HCT116 (cell line): ENCODE measurements around the gene PBX3. TPM values are rescaled to one million over a fixed set of nuclear protein-coding genes. Genes with fewer than 3 reads are reported as not detected.

Experiments used
- ATAC-seq: fragments of 200-7000 bp; cut with Tn5 transposase; 2 replicates; pipeline ENCODE4 v1.9.1; 2020; ENCODE audit warnings: mild to moderate bottlenecking, moderate library complexity
- BruUV-seq: library from RNA; stranded (reverse); fragments of 400-500 nt; replicated peaks from 2 replicates; lab custom pipeline; 2021; lab: Mats Ljungman, UMichigan
- CTCF ChIA-PET: fragments of 300-600 bp; sonication (Branson Sonifier 250); formaldehyde crosslinking; loops from one replicate; lab custom pipeline; 2021; ENCODE audit warnings: antibody characterized with exemption; lab: Charles Lee
- POLR2A ChIA-PET: fragments of 300-600, 350-600 bp; sonication (Branson Sonifier 250); formaldehyde crosslinking; loops from one replicate; lab custom pipeline; 2021; ENCODE audit warnings: antibody characterized with exemption; lab: Charles Lee
- RAD21 ChIA-PET, 2 experiments: fragments of 300-600 bp; sonication (Branson Sonifier 250); formaldehyde crosslinking; loops; one replicate each; lab custom pipeline; 2023; ENCODE audit warnings: low total read pairs in 2 of 2; ENCODE audit not compliant: uncharacterized antibody in 2 of 2, unreplicated experiment in 2 of 2, low non-redundant PET in 1 of 2; lab: Charles Lee
- DNase-seq: peaks from one replicate; pipeline ENCODE4 v3.0.0-alpha.2; 2010; ENCODE audit warnings: low read depth, low spot score
- H2AFZ ChIP-seq: fragments of 200-600 bp; shearing (Covaris generic), sonication (generic); 2 replicates; pipeline ENCODE4 v1.6.1; 2017; ENCODE audit warnings: low read depth, mixed run types, mixed read lengths, antibody characterized with exemption, low read length; ENCODE audit not compliant: poor library complexity, severe bottlenecking
- H3K27ac ChIP-seq: 2 replicates; pipeline ENCODE4 v1.5.1; 2012; ENCODE audit warnings: low read depth, low read length
- H3K27me3 ChIP-seq: fragments of 200-600 bp; sonication (generic); 2 replicates; pipeline ENCODE4 v1.6.1; 2016; ENCODE audit warnings: mixed run types, low read length, mixed read lengths; ENCODE audit not compliant: insufficient read depth
- H3K36me3 ChIP-seq, 2 experiments: fragments of 200-500 bp in 1 of 2; fragments of 200-600 bp in 1 of 2; sonication (Bioruptor generic) in 1 of 2; sonication (generic) in 1 of 2; 2 replicates each; pipeline versions ENCODE4 v1.5.1 to v1.6.1; 2014 to 2016; ENCODE audit warnings: low read length in 2 of 2, inconsistent platforms in 1 of 2, mixed read lengths in 1 of 2, mixed run types in 1 of 2; ENCODE audit not compliant: insufficient read depth in 2 of 2, control insufficient read depth in 1 of 2
- H3K4me1 ChIP-seq, 2 experiments: fragments of 200-600 bp in 1 of 2; sonication (generic) in 1 of 2; 2 replicates each; pipeline versions ENCODE4 v1.5.1 to v1.6.1; 2012 to 2017; ENCODE audit warnings: low read length in 2 of 2, inconsistent platforms in 1 of 2, mild to moderate bottlenecking in 1 of 2, mixed read lengths in 1 of 2, mixed run types in 1 of 2, moderate library complexity in 1 of 2; ENCODE audit not compliant: insufficient read depth in 2 of 2, control insufficient read depth in 1 of 2
- H3K4me2 ChIP-seq: fragments of 200-600 bp; sonication (generic); 2 replicates; pipeline ENCODE4 v1.6.1; 2017; ENCODE audit warnings: mixed run types, low read length, mixed read lengths
- H3K4me3 ChIP-seq, 2 experiments: fragments of 200-600 bp in 1 of 2; sonication (generic) in 1 of 2; replicated peaks in 1 of 2; 2 replicates each; pipeline ENCODE4 v1.5.1; 2011 to 2016; ENCODE audit warnings: low read length in 2 of 2, control low read depth in 1 of 2, low read depth in 1 of 2, mild to moderate bottlenecking in 1 of 2, mixed read lengths in 1 of 2, mixed run types in 1 of 2
- H3K79me2 ChIP-seq: fragments of 200-600 bp; sonication (generic); 2 replicates; pipeline ENCODE4 v1.6.1; 2017; ENCODE audit warnings: mild to moderate bottlenecking, mixed run types, low read length, moderate library complexity, mixed read lengths; ENCODE audit not compliant: insufficient read depth
- H3K9ac ChIP-seq: fragments of 200-600 bp; sonication (generic); 2 replicates; pipeline ENCODE4 v1.6.1; 2016; ENCODE audit warnings: low read length, mixed read lengths
- H3K9me2 ChIP-seq: fragments of 200-600 bp; sonication (generic), shearing (Covaris generic); 2 replicates; pipeline ENCODE4 v1.6.1; 2017; ENCODE audit warnings: mixed run types, mild to moderate bottlenecking, moderate library complexity; ENCODE audit not compliant: insufficient read depth
- H3K9me3 ChIP-seq, 2 experiments: fragments of 200-500 bp in 1 of 2; fragments of 200-600 bp in 1 of 2; sonication (Bioruptor generic) in 1 of 2; sonication (generic) in 1 of 2; 2 replicates each; pipeline ENCODE4 v1.6.1; 2014 to 2017; ENCODE audit warnings: low read length in 2 of 2, mixed read lengths in 2 of 2, inconsistent platforms in 1 of 2, low read depth in 1 of 2, mild to moderate bottlenecking in 1 of 2, mixed run types in 1 of 2, moderate library complexity in 1 of 2; ENCODE audit not compliant: control insufficient read depth in 1 of 2, insufficient read depth in 1 of 2
- H4K20me1 ChIP-seq: fragments of 200-600 bp; sonication (generic), shearing (Covaris generic); 2 replicates; pipeline ENCODE4 v1.6.1; 2017; ENCODE audit warnings: mixed run types, mild to moderate bottlenecking, moderate library complexity; ENCODE audit not compliant: insufficient read depth
- CBX3 ChIP-seq: IDR thresholded peaks from 2 replicates; pipeline ENCODE4 v1.6.1; 2012; ENCODE audit warnings: low read depth
- EGR1 ChIP-seq: IDR thresholded peaks from 2 replicates; pipeline ENCODE4 v1.6.1; 2012; ENCODE audit warnings: low read depth
- ELF1 ChIP-seq: IDR thresholded peaks from 2 replicates; pipeline ENCODE4 v1.6.1; 2012; ENCODE audit warnings: low read depth, borderline replicate concordance
- EZH2 ChIP-seq: fragments of 200-600 bp; sonication (generic); IDR thresholded peaks from 2 replicates; pipeline ENCODE4 v1.6.1; 2017; ENCODE audit warnings: antibody characterized with exemption, mixed run types
- EZH2phosphoT487 ChIP-seq: fragments of 200-600 bp; IDR thresholded peaks from 2 replicates; pipeline ENCODE4 v1.6.1; 2018; ENCODE audit warnings: antibody characterized with exemption, borderline replicate concordance
- JUND ChIP-seq: IDR thresholded peaks from 2 replicates; pipeline ENCODE4 v1.6.1; 2012
- POLR2A ChIP-seq: IDR thresholded peaks from 2 replicates; pipeline ENCODE4 v1.7.0; 2011; ENCODE audit warnings: borderline replicate concordance; ENCODE audit not compliant: insufficient read depth, insufficient read length; ENCODE audit errors: extremely low read depth
- POLR2AphosphoS5 ChIP-seq: IDR thresholded peaks from 2 replicates; pipeline ENCODE4 v1.6.1; 2011; ENCODE audit warnings: mild to moderate bottlenecking, low read depth, low read length, moderate library complexity
- SIN3A ChIP-seq: IDR thresholded peaks from 2 replicates; pipeline ENCODE4 v1.6.1; 2012; ENCODE audit warnings: low read depth
- SRF ChIP-seq: IDR thresholded peaks from 2 replicates; pipeline ENCODE4 v1.6.1; 2012; ENCODE audit warnings: low read depth
- TCF7L2 ChIP-seq: IDR thresholded peaks from 2 replicates; pipeline ENCODE4 v1.7.0; 2011; ENCODE audit warnings: borderline replicate concordance, inconsistent platforms; ENCODE audit not compliant: insufficient read depth, insufficient read length; ENCODE audit errors: extremely low read depth
- ZNF274 ChIP-seq: fragments of 200-500 bp; sonication (Bioruptor generic); IDR thresholded peaks from 2 replicates; pipeline ENCODE4 v1.6.1; 2014; ENCODE audit warnings: mild to moderate bottlenecking, low read depth, low read length, inconsistent platforms
- intact Hi-C: fragments of 100-400 bp; cut with micrococcal nuclease; formaldehyde crosslinking; loops from 2 replicates; pipeline ENCODE4 v1.10.0; 2022
- total RNA-seq: library from RNA; stranded (reverse); gene quantifications from one replicate; pipeline ENCODE4 v1.2.1, GENCODE V29; 2021; ENCODE audit not compliant: unreplicated experiment

Gene PBX3
- total RNA-seq, 1 experiment from 2014 or later: 13.5 TPM

GRCh38 chr9:125991886-125992529, 244.8 kb downstream of the PBX3 start (continued):
- TF ChIP-seq EGR1 (no peak), EZH2 (no peak), SIN3A (no peak), JUND (no peak), TCF7L2 (no peak), ELF1 (no peak), CBX3 (no peak)

- POLR2A ChIA-PET: no interaction called here
- no peak overlapping the region for H3K9ac ChIP-seq
These were observed 245.4 kb downstream of the PBX3 start for GRCh38 chr9:125992557-125992956.

More at GRCh38 chr9:125992557-125992956, 245.4 kb downstream of the PBX3 start:
- Histone ChIP-seq H3K27ac (no peak overlapping the region), H3K4me3 (no peak overlapping the region), H3K36me3 (no peaks in the 10 kb centered on the region), H3K79me2 (no peaks in the 10 kb centered on the region), H3K9me3 (no peaks in the 10 kb centered on the region), H4K20me1 (no peaks in the 10 kb centered on the region), H3K4me1 (no peaks in the 10 kb centered on the region), H3K27me3 (no peaks in the 10 kb centered on the region), H3K4me2 (no peak overlapping the region), H2AFZ (no peak overlapping the region), H3K9me2 (no peaks in the 10 kb centered on the region)
- DNase-seq (no peak), ATAC-seq (no peak)
- CTCF ChIA-PET: no interaction called here
- no peak for TF ChIP-seq ELF1
- TF ChIP-seq EGR1: no peak
- TF ChIP-seq SRF: no peak
- TF ChIP-seq POLR2A: no peak
- TF ChIP-seq EZH2phosphoT487: no peak
- no peak for TF ChIP-seq POLR2AphosphoS5
- no peak for TF ChIP-seq EZH2
- TF ChIP-seq ZNF274: no peak
- RAD21 ChIA-PET: no interaction called here
- no TSS peak for BruUV-seq
- intact Hi-C loops: no loop called here
